ENCODE results near the gene A4GALT. TPM values are rescaled to one million over a fixed set of nuclear protein-coding genes. Genes with fewer than 3 reads are reported as not detected.
"Not testable (repeated sequence)": the region's sequence is repeated elsewhere in the genome, so short reads cannot be mapped to it uniquely, and the experiment has no call there.

The A4GALT gene
- total RNA-seq, 1 donor from 2014 or later: 8.7 TPM

- DNase-seq (ENCODE audit: low spot score): no peak
These were observed 22.3 kb upstream of the A4GALT start for GRCh38 chr22:42742940-42743339.

GRCh38 chr22:42740320-42740719, 19.6 kb upstream of the A4GALT start:
- DNase-seq (ENCODE audit: low spot score): not testable (repeated sequence)

- no peak for DNase-seq (ENCODE audit: low spot score)
These were observed 13.7 kb upstream of the A4GALT start for GRCh38 chr22:42734406-42734805.

- not testable (repeated sequence) for DNase-seq (ENCODE audit: low spot score)
These were observed 12.7 kb upstream of the A4GALT start for GRCh38 chr22:42733394-42733793.

- DNase-seq (ENCODE audit: low spot score): no peak
These were observed 11.4 kb upstream of the A4GALT start for GRCh38 chr22:42732081-42732480.

- no peak for DNase-seq (ENCODE audit: low spot score)
These were observed 6.1 kb upstream of the A4GALT start for GRCh38 chr22:42726811-42727210.

- DNase-seq (ENCODE audit: low spot score): no peak
These were observed 5.1 kb upstream of the A4GALT start for GRCh38 chr22:42725606-42726355.

GRCh38 chr22:42724062-42724461, 3.4 kb upstream of the A4GALT start:
- DNase-seq (ENCODE audit: low spot score): no peak

- DNase-seq (ENCODE audit: low spot score): no peak
These were observed 370 bp upstream of the A4GALT start for GRCh38 chr22:42721045-42721434.

- no peak for DNase-seq (ENCODE audit: low spot score)
These were observed 911 bp downstream of the A4GALT start for GRCh38 chr22:42719656-42720262.

GRCh38 chr22:42719133-42719532, 1.5 kb downstream of the A4GALT start:
- DNase-seq (ENCODE audit: low spot score): no peak

GRCh38 chr22:42717197-42717928, 3.3 kb downstream of the A4GALT start:
- no peak for DNase-seq (ENCODE audit: low spot score)

- no peak for DNase-seq (ENCODE audit: low spot score)
These were observed 4.0 kb downstream of the A4GALT start for GRCh38 chr22:42716649-42717127.

- DNase-seq (ENCODE audit: low spot score): no peak
These were observed 4.4 kb downstream of the A4GALT start for GRCh38 chr22:42716221-42716620.

GRCh38 chr22:42714768-42715390, 5.8 kb downstream of the A4GALT start:
- no peak for DNase-seq (ENCODE audit: low spot score)

GRCh38 chr22:42714308-42714707, 6.4 kb downstream of the A4GALT start:
- no peak for DNase-seq (ENCODE audit: low spot score)

GRCh38 chr22:42711895-42712837, 8.5 kb downstream of the A4GALT start:
- DNase-seq (ENCODE audit: low spot score): no peak

- no peak for DNase-seq (ENCODE audit: low spot score)
These were observed 9.4 kb downstream of the A4GALT start for GRCh38 chr22:42711281-42711731.

- DNase-seq (ENCODE audit: low spot score): no peak
These were observed 12.3 kb downstream of the A4GALT start for GRCh38 chr22:42708417-42708816.

- DNase-seq (ENCODE audit: low spot score): no peak
These were observed 13.2 kb downstream of the A4GALT start for GRCh38 chr22:42707496-42707895.

- DNase-seq (ENCODE audit: low spot score): no peak
These were observed 15.8 kb downstream of the A4GALT start for GRCh38 chr22:42704896-42705295.
